Muscle layer of colon (tissue), 2 donors: ENCODE results near the gene APLP1.

Experiments
- H3K27ac ChIP-seq: one replicate; pipeline ENCODE4 v1.7.0; 2013; ENCODE audit warnings: low read depth, mild to moderate bottlenecking, low read length, moderate library complexity
- H3K27me3 ChIP-seq, 2 donors: one replicate each; pipeline ENCODE4 v1.7.0; 2013; ENCODE audit warnings: low read length in 2 of 2, mild to moderate bottlenecking in 2 of 2; ENCODE audit not compliant: insufficient read depth in 2 of 2, control insufficient read depth in 1 of 2
- H3K36me3 ChIP-seq: one replicate; pipeline ENCODE4 v1.7.0; 2013; ENCODE audit warnings: mild to moderate bottlenecking, low read length; ENCODE audit not compliant: insufficient read depth
- H3K4me1 ChIP-seq: one replicate; pipeline ENCODE4 v1.7.0; 2013; ENCODE audit warnings: mild to moderate bottlenecking, low read length; ENCODE audit not compliant: insufficient read depth
- H3K4me3 ChIP-seq, 2 donors: one replicate each; pipeline ENCODE4 v1.7.0; 2013; ENCODE audit warnings: low read length in 2 of 2, low read depth in 1 of 2, mild to moderate bottlenecking in 1 of 2, moderate library complexity in 1 of 2
- H3K9ac ChIP-seq: one replicate; pipeline ENCODE4 v1.7.0; 2013; ENCODE audit warnings: low read length
- H3K9me3 ChIP-seq: one replicate; pipeline ENCODE4 v1.7.0; 2013; ENCODE audit warnings: mild to moderate bottlenecking, low read length
- donor health status: abdominal sarcoma.
- donor health status: Adenocarcinoma of cecum.

The APLP1 gene

DNA sequence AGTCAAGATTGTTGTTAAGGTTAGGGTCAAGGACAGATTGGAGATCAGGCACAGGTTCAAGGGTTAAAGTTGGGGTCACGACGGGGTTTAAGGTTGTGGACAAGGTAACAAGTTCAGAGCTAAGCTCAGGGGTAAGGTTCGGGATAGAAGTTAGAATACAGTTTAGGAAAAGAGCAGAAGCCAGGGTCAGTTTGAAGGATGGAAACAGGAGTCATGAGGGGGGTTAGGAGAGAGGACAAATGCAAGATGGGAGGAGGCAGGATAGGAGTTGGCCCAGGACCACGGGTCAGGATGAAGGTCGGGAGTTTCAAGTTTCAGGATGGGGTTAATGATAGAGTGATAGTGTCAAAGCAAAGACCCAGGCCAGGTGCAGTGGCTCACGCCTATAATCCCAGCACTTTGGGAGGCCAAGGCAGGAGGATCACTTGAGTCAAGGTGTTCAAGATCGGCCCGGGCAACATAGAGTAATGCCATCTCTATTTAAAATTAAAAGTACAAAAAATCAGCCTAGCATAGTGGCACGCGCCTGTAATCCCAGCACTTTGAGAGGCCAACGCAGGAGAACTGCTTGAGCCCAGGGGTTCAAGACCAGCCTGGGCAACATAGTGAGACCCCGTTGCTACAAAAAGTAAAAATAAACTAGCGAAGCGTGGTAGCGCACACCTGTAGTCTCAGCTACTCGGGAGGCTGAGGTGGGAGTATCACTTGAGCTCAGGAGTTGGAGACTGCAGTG, 23.7 kb upstream of the APLP1 start:
- H3K9ac ChIP-seq = no peak overlapping the region
- no peaks in the 10 kb centered on the region for H3K9me3 ChIP-seq
- H3K4me3 ChIP-seq = no peak overlapping the region
- no peaks in the 10 kb centered on the region for H3K36me3 ChIP-seq
- peaks cover 42 to 67% of the 10 kb centered on the region in 2 donors for H3K27me3 ChIP-seq
- peaks cover 6% of the 10 kb centered on the region for H3K4me1 ChIP-seq
- H3K27ac ChIP-seq = no peak overlapping the region

DNA sequence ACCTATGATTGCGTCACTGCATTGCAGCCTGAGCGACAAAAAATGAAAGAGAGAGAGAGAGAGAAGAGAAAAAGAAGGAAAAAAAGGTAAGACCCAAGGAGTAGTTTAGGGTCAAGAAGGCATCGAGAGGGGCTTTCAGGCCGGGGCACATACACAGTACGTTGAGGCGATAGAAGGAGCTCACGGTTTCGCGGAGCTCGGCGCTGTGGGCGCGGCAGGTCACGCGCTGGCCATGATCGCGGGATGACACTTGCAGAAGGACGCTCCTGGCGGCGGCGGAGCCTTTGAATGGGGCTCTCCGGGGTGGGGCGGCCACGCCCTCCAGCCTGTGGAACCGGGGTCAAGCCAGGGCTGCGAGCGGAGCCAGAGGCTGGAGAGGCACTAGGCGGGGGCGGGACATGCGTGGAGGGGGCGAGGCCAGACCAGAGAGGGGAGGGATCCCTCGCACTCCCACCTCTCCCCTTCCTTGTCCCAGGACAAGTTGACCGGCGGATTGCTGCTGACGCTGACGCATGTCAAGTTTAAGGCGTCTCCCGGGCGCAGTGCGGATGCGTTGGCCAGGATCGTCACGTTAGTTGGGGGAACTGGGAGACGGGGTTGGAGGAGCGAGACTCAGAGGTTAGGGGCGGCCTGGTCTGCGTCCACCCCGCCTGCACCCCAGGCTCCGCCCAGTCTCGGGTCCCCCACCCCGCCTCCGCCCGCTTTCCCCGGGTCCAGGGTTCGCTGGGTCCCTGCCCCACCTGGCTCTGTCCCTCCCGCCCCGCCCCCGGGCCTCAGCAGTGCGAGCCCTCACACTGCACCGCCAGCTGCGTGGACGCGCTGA, 22.9 kb upstream of the APLP1 start:
- Histone ChIP-seq H3K27me3 (peaks cover 42 to 68% of the 10 kb centered on the region in 2 donors), H3K9ac (no peak overlapping the region)

DNA sequence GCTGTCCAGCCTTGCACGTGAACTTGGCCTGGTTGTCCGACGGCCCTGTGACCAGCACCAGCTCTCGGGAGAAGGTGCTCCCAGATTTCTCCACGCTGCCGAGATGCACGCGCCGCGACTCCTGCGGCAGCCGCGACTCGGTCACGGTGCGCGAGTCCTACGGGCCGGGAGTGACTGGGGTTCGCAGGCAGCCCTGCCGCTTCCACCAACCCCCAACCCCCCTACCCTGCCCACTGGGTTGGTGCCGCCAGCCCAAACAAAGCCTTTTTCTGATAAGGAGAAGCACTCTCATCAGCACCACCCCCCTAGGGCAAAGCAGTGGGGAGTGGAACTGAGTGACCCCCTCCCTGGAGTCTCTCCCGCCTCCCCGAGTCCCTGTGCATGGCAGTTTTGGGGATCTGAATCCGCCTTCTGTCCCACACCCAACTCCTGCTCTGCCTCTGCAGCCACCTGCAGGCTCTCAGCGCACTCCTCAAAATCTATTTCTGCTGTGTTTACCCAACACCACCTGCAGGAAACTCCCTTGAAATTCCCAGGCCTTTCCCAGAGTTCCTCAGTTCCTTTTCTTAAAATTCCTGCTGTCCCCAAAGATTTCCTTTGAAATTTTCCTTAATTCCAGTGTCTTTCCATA, 22.2 kb upstream of the APLP1 start:
- Histone ChIP-seq H3K27me3 (peaks cover 42 to 76% of the 10 kb centered on the region in 2 donors), H3K9ac (no peak overlapping the region), H3K4me1 (peaks cover 6% of the 10 kb centered on the region), H3K36me3 (no peaks in the 10 kb centered on the region), H3K4me3 (no peak overlapping the region), H3K9me3 (no peaks in the 10 kb centered on the region), H3K27ac (no peak overlapping the region)

More for the DNA sequence above, 22.9 kb upstream of the APLP1 start:
- H3K9me3 ChIP-seq = no peaks in the 10 kb centered on the region
- H3K4me1 ChIP-seq = peaks cover 6% of the 10 kb centered on the region
- no peak overlapping the region for H3K4me3 ChIP-seq
- no peaks in the 10 kb centered on the region for H3K36me3 ChIP-seq
- H3K27ac ChIP-seq = no peak overlapping the region

DNA sequence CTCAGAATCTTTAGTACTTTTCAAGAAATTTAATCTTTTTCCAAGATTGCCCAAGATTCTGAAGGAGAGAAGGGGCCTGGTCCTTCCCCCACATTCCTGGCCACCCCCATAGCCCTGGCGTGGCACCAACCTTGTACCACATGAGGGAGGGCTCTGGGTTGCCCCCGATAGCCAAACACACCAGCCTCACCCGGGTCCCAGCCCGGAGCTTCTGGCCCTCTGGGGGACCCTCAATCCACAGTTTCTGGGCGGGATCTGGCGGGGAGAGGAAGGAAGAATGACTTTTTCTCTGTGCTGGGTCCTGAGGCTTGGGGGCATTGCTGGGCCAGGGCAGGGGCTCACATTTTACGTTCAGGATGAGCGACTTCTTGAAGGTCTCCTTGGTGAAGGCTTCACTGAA, 20.5 kb upstream of the APLP1 start:
- Histone ChIP-seq H3K27me3 (peaks cover 41 to 80% of the 10 kb centered on the region in 2 donors), H3K9me3 (no peaks in the 10 kb centered on the region), H3K4me1 (peaks cover 6% of the 10 kb centered on the region)

DNA sequence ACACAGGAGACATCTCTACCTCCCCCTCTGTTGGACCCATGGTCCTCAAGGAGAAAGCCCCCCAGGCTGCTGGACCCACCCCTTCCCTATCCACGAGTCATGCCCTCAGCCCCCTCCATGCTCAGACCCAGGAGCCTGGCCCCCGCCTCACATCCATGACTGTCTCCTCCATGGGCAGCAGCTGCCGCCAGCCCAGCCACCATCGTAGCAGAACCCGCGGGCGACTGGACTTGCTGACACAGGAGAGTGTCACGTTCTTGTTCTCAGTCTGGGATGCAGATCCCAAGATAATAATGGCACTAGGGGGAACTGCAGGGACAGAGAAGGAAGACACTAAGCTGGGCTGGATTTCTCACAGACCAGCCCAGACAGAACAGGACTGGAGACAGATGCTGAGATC, 19.9 kb upstream of the APLP1 start:
- Histone ChIP-seq H3K4me3 (no peak overlapping the region), H3K9ac (no peak overlapping the region), H3K27ac (no peak overlapping the region), H3K36me3 (no peaks in the 10 kb centered on the region), H3K9me3 (no peaks in the 10 kb centered on the region), H3K27me3 (peaks cover 35 to 80% of the 10 kb centered on the region in 2 donors), H3K4me1 (peaks cover 6% of the 10 kb centered on the region)

More for the DNA sequence above, 20.5 kb upstream of the APLP1 start:
- Histone ChIP-seq H3K36me3 (no peaks in the 10 kb centered on the region), H3K27ac (no peak overlapping the region), H3K9ac (no peak overlapping the region), H3K4me3 (no peak overlapping the region)

DNA sequence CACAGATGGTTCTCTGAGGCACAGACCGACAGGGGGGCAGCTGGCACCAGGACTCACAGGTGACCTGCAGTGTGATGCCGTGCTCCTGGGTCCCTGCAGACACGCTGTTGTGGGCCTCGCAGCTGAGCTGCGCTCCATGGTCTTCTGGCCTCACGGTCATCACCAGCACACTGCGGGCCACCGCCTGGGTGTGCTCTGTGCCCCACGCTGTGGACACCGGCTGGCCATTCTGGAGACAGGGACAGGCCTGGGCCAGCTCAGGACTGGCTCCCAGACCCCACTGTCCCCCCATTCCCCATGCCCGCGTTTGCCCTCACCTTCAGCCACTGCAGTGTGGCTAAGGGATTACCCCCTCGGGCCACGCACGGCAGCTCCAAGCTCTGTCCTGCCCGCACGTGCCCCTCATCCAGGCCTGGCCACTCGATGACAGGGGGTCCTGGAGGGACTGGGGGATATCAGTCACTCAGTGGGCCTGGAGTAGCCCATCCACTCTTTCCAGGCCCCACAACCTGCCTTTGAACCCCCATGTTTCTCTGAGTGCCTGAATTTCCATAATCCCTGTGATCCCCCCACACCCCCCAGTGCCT, 19.4 kb upstream of the APLP1 start:
- H3K27ac ChIP-seq = no peak overlapping the region
- H3K9me3 ChIP-seq = no peaks in the 10 kb centered on the region
- no peaks in the 10 kb centered on the region for H3K36me3 ChIP-seq
- H3K4me1 ChIP-seq = peaks cover 6% of the 10 kb centered on the region
- H3K9ac ChIP-seq = no peak overlapping the region
- H3K27me3 ChIP-seq = peaks cover 30 to 80% of the 10 kb centered on the region in 2 donors
- H3K4me3 ChIP-seq = no peak overlapping the region

DNA sequence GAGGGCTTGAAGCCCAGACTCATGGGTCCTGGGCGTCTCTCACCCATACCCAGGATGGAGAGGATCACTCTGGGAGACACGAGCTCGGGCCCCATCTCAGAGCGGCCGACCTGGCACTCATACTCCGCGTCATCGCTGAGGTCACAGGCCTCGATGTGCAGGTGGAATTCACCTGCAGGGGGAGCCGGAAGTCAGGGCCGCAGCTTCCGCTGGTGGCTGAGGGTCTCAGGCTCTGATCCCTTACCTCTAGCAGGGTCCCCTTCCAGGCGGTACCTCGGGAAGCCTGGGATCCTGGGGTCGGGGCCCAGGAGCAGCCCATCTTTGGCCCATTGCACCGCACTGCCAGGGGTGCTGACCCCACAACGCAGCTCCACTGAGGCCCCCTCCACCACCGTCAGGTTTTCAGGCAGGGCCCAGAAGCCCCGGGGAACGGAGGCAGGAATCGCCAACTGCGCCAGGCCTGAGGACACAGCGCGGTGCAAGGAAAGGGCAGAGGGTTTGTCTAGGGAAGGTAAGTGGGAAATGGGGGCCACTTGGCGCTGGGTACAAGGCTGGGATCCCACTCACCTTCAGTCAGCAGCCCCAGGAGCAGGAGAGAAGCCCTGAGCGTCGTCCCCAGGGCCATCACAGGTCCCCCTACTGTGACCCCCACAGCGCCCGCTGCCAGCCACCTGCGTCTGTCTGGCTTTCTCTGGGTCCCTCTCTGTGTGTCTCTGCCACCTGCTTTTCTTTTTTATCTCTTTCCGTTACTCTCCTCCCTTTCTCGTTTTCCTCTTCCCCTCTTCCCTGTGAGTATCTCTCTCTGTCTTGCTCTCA, 17.0 kb upstream of the APLP1 start:
- Histone ChIP-seq H3K27me3 (peaks cover 25 to 72% of the 10 kb centered on the region in 2 donors), H3K4me3 (no peak overlapping the region), H3K4me1 (no peaks in the 10 kb centered on the region), H3K9ac (no peak overlapping the region), H3K36me3 (no peaks in the 10 kb centered on the region), H3K27ac (no peak overlapping the region), H3K9me3 (no peaks in the 10 kb centered on the region)

DNA sequence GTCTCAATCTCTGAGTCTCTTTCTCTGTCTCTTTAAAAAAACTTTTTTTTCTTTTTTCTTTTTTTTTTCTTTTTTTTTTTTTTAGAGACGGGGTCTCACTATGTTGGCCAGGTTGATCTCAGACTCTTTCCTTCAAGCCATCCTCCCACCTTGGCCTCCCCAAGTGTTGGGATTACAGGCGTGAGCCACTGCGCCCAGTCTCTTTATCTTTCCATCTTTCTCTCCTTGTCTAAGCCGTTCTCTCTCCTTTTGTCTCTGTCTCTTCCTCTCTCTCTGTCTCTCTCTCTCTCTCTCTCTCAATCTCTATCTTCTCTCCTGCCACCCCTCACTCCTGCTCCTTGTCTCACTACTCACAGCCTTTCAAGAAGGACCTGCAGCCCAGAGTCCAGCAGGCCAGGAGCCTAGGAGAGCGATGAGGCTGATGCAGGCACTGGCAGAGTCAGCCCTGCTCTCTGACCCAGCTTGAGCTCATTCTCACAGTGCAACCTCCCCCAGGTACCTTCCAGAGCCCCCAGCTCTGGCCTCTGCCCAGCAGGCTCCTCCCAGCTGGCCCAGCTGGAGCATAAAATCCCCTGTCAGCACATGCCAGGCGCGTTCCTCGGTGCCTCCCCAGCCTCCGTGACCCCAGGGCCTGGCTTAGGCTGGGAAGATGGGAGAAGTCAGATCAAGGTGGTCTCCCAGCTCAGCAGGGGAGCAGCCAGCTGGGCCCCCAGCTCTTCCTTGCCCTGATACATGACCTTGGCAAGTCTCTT, 16.2 kb upstream of the APLP1 start, which contains the start of gene NPHS1:
Gene NPHS1, minus strand, starts transcription at position 476 of the 752 bp plus-strand sequence. CDS start 667 bp downstream, outside the sequence.
- H3K27me3 ChIP-seq = peaks cover 26 to 74% of the 10 kb centered on the region in 2 donors
- H3K9me3 ChIP-seq = no peaks in the 10 kb centered on the region
- H3K36me3 ChIP-seq = no peaks in the 10 kb centered on the region
- no peak within 1 kb of the TSS for H3K9ac ChIP-seq
- no peak within 1 kb of the TSS for H3K27ac ChIP-seq
- H3K4me3 ChIP-seq = no peak within 1 kb of the TSS
- peaks cover 4% of the 10 kb centered on the region for H3K4me1 ChIP-seq

DNA sequence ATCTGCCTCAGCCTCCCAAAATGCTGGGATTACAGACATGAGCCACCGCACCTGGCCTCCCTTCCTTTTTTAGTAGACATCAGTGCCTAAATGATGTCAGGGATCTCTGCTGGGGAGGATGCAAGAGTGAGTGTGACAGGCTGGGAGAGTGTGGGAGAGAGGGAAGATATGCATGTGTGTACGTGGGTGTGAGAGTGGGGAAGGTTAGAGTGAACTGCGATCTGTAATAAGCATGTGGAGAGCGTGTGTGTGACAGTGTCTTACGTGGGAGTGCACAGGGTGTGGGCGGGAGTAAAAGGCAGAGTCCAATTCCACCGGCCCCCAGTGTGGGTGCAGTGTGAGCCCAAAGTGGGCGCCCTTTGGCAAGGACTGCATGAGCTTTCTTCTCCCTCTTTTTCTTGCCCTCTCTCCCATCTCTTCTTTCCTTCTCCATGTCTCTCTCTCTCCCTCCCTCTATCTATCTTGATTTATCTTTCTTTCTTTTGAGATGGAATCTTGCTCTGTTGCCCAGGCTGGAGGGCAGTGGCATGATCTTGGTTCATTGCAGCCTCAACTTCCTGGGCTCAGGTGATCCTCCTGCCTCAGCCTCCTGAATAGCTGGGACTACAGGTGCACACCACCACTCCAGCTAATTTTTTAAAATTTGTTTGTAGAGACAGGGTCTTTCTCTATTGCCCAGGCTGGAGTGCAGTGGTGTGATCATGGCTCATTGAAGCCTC, 15.2 kb upstream of the APLP1 start:
- Histone ChIP-seq H3K4me3 (no peak overlapping the region), H3K27ac (no peak overlapping the region), H3K4me1 (peaks cover 4% of the 10 kb centered on the region), H3K9ac (no peak overlapping the region), H3K9me3 (no peaks in the 10 kb centered on the region), H3K27me3 (peaks cover 21 to 75% of the 10 kb centered on the region in 2 donors), H3K36me3 (no peaks in the 10 kb centered on the region)
